ENCODE results near the gene LRRC3.
A peak's percentile ranks its signal among the peaks of the same experiment; 100 is the strongest.
"Not testable (repeated sequence)": the region's sequence is repeated elsewhere in the genome, so short reads cannot be mapped to it uniquely, and the experiment has no call there.

LRRC3 gene

GRCh38 chr21:44477131-44477530 lies 21.8 kb downstream of the LRRC3 start:
- DNase-seq (ENCODE audit: insufficient read length, low spot score) = no peak
- TF ChIP-seq CTCF (IDR thresholded peaks at IDR 0.05; ENCODE audit: insufficient read depth, missing control alignments) = no peak
- no peak for FAIRE-seq

DNA sequence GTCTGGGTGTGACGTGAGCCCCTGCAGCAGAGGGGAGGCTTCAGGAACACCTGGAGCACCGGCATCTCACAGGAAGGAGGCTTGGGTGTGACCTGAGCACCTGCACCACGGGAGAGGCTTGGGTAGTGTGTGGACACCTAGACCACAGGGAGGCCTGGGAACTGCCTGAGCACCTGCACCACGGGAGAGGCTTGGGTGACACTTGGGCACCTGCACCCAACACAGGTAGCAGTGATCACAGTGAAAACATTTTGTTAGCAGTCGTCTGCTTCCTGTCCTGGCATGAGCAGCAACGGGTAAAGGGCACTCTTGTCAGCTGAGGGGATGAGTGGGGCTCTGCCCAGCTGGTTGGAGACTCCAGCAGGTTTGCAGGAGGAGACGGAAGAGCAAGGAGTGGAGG lies 22.4 kb downstream of the LRRC3 start:
- FAIRE-seq (no peak), DNase-seq (ENCODE audit: insufficient read length, low spot score) (no peak)
- TF ChIP-seq CTCF (IDR thresholded peaks at IDR 0.05; ENCODE audit: insufficient read depth, missing control alignments) = no peak

- DNase-seq (ENCODE audit: insufficient read length, low spot score) (no peak), FAIRE-seq (no peak)
- TF ChIP-seq CTCF (IDR thresholded peaks at IDR 0.05; ENCODE audit: insufficient read depth, missing control alignments) = no peak
These were observed 23.0 kb downstream of the LRRC3 start for GRCh38 chr21:44478124-44478800.

GRCh38 chr21:44478801-44479167 lies 23.5 kb downstream of the LRRC3 start:
- FAIRE-seq = no peak
- DNase-seq (ENCODE audit: insufficient read length, low spot score) = no peak
- no peak for TF ChIP-seq CTCF (IDR thresholded peaks at IDR 0.05; ENCODE audit: insufficient read depth, missing control alignments)

DNA sequence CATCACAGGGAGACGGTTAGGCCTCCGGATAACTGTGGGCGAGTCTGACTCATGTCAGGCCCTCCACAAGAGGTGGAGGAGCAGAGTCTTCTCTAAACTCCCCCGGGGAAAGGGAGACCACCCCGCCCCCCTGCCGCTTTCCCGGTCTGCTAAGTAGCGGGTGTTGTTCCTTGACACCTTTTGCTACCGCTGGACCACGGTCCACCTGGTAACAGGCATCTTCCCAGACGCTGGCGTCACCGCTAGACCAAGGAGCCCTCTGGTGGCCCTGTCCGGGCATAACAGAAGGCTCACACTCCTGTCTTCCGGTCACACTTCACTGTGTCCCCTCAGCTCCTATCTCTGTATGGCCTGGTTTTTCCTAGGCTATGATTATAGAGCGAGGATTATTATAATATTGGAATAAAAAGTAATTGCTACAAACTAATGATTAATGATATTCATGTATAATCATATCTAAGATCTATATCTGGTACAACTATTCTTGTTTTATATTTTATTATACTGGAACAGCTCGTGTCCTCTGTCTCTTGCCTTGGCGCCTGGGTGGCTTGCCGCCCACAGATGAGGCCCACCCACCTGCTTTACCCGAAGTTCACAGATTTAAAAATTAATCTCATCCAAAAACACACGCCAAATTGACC lies 24.4 kb downstream of the LRRC3 start:
- DNase-seq (ENCODE audit: insufficient read length, low spot score); FAIRE-seq: not testable (repeated sequence)
- TF ChIP-seq CTCF (IDR thresholded peaks at IDR 0.05; ENCODE audit: insufficient read depth, missing control alignments) = peak; percentile 37

DNA sequence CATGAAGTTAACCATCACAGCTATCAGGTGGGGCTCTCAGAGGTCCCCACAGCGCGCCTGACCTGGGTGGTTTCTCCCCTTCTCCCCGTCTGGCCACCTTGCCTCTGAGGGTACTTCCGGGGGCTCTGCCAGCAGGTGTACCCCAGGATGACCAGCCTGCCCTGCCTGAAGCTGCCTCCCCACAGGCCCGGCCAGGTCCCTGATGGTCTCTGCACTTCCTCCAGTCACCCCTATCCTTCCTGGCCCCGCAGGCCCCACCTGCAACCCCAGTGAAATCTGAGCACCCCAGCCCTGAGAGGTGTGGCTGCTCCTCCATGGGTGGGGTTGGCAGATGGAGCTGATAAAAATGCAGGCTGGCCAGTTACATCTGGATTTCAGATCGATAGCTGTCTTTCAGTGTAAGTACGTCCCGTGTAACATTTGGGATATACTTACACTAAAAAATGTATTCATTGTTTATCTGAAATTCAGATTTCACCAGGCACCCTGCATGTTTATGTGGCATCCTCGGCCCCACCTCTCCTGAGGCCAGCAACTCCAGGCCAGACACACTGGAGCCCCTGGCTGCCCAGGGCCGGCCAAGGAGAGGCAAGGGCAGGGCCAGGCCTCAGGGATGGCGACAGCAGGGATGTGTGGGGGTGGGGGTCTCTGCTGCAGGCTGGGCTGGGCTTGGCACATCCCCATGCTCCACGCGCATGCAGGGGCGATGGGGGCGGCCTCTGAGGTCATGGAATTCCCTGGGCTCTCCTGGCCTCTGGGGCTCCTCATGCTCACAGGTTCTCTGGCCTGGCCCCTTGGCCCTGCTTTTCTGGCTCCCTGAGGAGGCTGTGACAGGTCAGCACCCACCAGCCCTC lies 25.1 kb downstream of the LRRC3 start:
- FAIRE-seq = no peak
- TF ChIP-seq CTCF (IDR thresholded peaks at IDR 0.05; ENCODE audit: insufficient read depth, missing control alignments) = no peak
- DNase-seq (ENCODE audit: insufficient read length, low spot score) = no peak
